CD4-positive, alpha-beta T cell treated with Interleukin-17A for 1 hour (primary cell): ENCODE measurements around the gene UGGT2.
"Not testable (repeated sequence)": the region's sequence is repeated elsewhere in the genome, so short reads cannot be mapped to it uniquely, and the experiment has no call there.

Experiments used
- DNase-seq: peaks from one replicate; pipeline ENCODE4 v3.0.0-alpha.2; 2020

Gene UGGT2

DNA sequence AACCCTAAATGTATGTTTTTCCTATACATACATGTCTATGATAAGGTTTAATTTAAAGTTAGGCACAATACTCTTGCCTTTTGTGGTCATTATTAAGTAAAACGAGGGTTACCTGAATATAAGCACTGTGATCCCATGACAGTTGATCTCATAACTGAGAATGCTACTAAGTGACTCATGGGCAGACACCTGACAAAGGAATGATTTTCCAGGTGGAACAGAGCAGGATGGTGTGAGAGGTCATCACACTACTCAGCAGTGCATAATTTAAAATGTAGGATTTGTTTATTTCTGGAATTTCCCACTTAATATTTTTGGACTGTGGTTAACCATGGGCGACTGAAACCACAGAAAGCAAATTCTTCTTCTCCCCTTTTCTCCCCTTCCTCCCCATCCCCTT, 178.9 kb downstream of the UGGT2 start:
- no peak for DNase-seq

DNA sequence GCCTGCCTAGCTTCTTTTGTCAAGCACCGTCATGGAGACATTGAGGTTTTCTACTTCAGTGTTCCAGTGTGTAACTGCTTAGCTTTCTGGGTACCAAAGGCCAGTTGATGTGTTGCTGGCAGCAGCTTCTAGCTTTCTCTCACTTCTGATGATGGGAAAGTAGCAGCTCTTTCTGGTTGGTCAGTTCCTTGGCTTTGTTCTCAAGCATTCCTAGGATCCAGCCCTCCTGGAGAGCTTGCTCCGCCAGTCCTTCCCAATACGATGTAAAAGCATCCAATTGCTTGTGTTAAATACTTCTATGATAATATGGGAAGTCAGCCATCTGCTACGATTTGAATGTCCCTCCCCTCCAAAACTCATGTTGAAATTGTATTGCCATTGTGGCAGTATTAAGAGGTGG, 182.8 kb downstream of the UGGT2 start:
- DNase-seq, result no peak

DNA sequence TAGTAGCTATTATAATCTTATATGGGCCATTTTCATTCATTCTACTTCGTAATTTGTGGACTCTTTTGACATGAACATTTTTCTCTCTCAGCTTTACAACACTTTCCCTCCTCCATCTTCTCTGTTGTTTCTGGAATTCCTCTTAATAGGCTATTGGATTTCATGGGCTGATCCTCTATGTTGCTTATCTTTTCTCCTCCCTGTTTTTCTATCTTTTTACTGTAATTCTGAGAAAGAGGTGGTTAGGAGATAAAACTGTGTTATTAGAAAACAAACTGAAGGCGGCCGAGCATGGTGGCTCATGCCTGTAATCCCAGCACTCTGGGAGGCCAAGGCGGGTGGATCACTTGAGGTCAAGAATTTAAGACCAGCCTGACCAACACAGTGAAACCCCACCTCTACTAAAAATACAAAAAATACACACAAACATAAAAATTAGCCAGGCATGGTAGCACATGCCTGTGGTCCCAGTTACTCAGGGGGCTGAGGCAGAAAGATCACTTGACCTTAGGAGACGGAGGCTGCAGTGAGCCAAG, 188.1 kb downstream of the UGGT2 start:
- DNase-seq, result no peak

DNA sequence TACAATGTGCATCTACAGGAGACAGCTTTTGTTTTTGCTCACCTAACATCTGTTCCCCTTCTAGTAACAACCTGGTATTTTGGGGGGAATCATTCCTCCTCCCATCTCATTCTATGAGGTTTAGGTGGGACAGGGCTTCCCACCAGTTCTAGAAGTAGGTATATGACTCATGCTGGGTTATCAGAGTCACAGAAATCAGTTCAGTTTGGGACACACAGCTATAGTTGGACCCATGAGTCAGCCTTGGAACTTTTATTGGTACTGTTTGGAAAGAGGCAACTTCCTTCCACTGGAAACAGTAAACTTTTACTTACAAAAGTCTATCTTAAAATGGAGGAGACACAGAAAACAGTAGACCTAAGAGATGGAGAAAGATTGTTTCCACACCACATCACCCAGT, 190.8 kb downstream of the UGGT2 start:
- DNase-seq, result no peak

DNA sequence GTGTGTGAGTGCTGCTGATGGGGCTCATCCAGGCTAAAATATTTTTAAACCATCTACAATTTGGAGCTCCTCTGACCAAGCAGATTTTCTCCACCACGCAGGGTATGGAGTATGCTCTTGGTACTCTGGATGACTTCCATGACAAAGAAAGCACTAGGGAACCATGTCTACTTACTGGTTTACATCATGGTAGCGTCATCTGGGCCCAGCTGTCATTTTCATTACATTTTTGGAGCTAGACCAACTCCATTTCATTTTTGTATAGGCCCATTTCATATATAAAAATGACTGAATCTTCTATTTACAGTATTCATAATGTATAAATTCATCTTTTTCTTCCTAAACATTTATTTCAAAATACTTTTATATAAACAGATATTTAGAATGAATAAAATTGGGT, 191.9 kb downstream of the UGGT2 start:
- no peak for DNase-seq

DNA sequence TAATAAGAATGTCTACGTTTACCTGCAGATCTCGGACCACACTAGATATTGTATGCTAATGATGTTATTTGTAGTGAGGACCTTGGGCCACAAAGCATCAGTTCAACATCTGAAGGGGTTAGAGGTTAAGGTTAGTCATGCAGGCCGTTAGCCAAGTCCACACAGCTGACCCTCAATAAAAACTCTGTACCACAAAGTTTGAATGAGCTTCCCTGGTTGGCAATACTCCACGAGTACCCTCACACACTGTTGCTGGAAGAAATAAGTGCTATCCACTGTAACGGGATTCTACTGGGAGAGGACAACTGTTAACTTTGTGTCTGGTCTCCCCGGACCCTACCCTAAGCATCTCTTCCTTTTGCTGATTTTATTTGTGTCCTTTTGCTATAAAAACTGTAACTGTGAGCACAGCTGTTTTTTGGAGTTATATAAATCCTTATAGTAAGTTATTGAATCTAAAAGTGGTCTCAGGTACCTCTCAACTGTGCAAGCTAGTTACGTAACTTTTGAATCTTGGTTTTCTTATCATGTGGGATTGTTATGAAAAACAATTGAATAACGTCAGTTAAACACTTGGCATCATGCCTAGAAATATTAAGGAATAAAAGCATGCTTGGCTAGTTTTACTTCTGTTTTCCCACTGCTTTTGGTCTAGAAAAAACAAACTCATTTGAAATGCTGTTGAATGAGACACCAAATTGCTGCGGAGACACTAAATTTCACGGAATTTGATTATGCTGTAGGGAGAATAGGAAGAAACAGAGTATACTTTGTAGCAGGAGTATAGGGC, 194.7 kb downstream of the UGGT2 start:
- no peak for DNase-seq

DNA sequence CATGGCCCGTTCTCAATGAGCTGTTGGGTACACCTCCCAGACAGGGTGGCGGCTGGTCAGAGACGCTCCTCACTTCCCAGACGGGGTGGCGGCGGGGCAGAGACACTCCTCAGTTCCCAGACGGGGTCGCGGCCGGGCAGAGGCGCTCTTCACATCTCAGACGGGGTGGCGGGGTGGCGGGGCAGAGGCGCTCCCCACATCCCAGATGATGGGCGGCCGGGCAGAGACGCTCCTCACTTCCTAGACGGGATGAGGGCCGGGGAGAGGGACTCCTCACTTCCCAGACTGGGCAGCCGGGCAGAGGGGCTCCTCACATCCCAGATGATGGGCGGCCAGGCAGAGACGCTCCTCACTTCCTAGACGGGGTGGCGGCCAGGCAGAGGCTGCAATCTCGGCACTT, 207.5 kb downstream of the UGGT2 start:
- not testable (repeated sequence) for DNase-seq

DNA sequence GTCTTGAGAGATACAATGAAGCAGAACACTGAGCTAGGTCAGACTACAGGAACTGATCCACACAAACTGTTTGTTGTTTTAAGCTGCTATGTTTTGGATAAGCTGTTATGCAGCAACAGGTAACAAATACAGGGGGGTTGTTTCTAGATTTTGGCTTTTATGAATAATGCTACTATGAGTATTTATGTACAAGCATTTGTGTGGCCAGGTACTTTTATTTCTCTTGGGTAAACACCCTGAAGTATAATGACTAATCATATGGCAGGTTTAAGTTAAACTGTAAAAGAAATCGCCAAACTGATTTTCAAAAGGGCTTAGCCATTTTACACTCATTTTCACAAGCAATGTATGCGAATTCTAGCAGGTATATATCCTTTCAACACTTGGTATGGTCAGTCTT, 210.3 kb downstream of the UGGT2 start:
- DNase-seq, result no peak

DNA sequence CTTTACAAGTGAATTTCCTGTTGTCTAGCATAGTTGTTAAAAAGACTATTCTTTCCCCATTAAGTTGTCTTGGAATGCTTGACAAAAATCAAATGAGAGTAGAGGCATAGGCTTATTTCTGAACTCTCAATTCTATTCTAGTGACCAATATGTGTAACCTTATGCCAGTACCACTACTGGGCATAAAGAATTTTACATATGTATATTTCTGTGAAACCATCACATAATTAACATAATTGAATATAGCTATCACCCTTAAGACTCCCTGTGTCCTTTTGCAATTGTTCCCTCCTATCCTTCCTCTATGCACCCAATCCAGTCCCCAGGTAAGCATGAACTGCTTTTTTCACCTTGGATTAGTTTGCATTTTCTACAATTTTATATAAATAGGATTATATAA, 211.3 kb downstream of the UGGT2 start:
- no peak for DNase-seq

DNA sequence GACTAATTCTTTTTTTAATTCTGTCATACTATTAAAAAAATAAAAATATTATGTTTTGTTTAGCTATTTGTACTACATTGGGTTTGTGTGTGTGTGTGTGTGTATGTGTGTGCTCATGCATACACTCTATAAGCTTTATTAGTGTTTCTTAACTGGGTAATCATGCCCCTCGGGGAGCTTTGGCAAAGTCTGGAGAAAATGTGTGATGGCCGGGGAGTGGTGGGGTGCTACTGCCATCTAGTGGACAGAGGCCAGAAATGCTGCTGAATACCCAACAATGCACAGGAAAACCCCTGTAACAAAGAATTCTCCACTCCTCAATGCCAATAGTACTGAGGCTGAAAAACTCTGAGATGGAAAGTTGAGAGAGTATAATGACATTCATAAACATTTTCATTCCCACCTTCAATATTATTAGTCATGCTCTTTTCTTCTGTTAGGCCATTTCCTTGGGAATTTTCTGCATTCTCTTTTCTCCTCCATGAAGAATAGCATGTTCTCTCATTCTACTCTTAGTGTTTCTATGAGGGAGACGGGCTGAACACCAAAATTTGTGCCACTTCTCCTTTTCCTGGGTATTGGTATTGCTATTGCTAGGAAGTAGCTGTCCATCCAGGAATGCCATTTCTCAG, 219.0 kb downstream of the UGGT2 start:
- DNase-seq, result peak; percentile 71

DNA sequence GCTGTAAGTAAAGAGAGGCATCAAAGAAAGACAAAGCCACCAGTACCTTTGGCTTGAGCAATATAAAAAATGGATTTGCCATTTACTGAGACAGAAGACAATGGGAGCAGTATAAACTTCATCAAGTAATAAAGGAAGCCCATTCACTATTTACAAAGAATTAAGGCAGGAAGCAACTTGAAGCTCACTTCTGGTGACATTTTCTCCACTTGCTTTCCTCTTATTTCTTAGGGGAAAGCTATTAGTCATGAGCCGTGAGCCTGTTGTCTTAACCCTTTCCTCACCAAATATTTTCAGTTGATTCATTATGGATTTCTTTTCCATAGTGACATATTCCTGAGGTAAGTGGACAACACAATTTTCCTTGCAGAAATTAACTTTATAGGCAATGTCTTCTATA, 219.5 kb downstream of the UGGT2 start:
- DNase-seq, result no peak

DNA sequence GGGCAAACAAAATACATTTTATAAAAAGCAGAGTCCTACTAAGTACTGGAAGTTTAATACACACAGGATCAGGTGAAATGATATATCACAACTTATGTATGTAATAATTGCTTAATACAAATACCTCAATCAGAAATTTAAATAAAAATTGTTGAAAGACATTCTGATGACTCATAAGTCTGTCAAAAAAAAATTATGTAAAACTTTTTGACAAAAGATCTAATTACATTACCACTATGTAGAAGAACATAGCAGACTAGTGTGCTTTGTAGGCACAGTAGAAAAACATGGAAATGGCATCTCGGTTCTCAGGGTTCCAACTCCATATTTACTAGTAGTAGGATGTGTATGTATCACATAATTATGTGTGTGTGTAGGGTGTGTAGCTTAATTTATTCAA, 220.1 kb downstream of the UGGT2 start:
- DNase-seq, result no peak

DNA sequence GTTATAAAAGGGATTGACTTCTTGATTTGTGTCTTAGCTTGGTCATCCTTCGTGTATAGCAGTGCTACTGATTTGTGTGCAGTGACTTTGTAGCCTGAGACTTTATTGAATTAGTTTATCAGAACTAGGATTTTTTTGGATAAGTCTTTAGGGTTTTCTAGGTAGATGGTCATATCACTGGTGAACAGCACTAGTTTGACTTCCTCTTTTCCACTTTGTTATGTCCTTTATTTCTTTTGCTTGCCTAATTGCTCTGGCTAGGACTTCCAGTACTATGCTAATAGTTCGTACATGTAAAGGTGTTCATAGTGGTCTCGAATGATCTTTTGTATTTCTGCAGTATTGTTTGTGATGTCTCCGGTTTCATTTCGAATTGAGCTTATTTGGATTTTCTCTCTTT, 230.9 kb downstream of the UGGT2 start:
- no peak for DNase-seq

DNA sequence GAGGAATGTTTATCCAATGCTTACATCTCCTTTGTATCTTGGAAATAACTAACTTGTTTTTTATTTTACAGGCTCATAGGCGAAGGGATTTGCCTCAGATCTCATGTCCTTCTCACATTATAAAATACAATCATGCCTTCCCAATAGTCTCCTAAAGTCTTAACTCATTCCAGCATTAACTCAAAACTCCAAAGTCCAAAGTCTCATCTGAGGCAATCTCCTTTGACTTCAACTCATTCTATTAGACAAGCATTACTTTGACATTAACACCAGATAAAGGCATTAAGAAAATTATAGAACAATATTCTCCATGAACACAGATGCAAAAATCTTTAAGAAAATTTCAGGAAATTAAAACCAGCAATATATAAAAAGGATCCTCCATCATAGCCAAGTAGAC, 238.7 kb downstream of the UGGT2 start:
- no peak for DNase-seq

DNA sequence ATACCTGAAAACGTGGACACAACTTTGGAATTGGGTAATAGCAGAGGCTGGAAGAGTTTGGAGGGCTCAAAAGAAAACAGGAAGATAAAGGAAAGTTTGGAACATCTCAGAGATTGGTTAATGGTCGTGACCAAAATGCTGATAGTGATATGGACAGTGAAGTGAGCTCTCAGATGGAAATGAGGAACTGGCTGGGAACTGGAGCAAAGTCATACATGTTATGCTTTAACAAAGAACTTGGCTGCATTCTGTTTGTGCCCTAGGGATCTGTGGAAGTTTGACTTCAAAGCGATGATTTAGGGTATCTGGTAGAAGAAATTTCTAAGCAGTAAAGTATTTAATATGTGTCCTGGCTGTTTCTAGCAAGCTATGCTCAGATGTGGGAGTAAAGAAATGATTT, 240.1 kb downstream of the UGGT2 start:
- no peak for DNase-seq

DNA sequence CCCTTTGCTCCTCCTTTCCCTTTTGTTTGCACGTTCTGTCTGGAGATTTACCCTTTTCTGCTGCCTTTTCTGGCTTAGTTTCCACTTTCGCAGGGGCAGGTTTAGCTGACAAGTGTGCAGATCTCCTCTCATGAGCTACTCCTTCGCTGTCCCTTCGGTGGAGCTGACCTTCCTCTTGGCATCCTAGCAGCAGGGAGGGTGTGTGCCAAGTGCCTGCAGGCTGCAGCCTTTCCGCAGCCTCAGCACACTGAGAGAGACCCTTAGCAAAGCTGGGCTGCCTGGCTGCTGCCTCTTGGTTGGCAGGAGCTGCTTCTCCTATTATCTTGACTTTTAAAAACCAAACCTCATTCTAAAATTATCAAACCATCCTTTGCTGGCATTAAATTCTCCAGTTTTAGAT, 243.8 kb downstream of the UGGT2 start:
- no peak for DNase-seq

DNA sequence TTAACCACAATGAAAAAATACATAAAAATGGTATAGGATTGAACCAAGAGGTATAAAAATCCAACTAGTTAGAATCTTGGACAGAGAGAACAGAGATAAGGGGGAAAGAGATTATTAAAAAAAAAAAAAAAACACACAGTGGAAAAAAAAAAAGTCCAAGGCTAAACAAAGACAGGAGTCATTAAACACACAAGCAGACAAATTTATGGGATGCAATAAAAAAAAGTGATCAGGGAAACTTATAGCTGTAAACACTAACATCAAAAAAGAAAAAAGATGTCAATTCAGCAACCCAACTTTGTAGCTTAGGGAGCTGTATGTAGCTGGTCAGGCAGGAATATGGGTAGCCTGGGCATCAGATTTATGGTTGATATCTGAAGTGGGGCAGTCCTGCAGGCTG, 247.3 kb downstream of the UGGT2 start:
- DNase-seq, result no peak

DNA sequence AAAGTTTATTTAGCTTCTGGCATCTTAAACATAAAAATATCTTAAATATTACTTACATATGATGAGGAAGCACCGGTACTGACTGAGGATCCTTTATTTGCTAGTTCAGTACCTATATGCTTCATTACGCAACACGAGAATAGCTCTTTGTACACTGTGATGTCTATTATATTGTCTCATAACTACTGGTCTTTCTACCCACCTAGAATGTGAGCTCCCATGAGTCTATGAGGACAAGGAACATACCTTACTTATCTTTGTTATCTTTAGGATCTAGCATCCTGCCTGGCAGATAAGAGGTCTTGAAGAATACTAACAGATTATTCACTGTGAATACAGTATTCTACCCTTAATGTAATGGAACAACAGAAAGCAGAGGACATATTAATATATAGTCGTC, 251.4 kb downstream of the UGGT2 start:
- DNase-seq, result no peak

DNA sequence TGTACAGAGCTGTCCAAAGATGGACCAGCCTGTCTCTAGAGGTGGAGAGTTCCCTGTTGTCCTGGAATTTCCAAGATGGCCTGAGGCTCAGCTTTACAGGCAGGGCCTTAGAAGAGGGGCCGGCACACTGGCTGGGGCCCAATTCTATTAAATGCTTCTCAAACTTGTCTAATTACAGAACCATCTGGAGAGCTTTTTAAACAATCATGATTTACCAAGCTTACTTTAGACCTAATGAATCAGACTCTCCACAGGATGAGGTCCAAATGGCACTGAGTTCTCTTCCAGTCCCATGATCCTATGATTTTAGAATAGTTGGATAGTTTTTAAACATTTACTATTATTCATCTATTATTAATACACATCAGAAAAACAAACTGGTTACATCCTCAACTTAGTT, 252.8 kb downstream of the UGGT2 start:
- no peak for DNase-seq

DNA sequence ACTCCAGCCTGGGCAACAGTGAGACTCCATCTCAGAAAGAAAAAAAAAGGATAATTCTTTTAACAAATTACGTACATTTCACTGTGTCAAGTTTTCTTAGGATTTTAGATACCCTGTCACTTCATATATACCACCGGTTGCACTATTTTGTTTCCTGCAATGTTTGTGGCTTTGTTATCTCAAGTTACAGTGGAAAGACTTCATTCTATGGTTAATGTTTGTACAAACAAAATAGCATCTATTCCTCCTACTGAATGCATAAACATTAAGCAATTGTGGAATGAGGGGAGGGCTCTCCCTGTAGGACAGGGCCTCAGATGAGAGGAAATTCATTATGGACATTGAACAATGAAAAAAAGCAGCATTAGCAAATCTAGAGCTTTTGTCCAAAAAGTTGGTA, 256.2 kb downstream of the UGGT2 start:
- DNase-seq, result no peak

DNA sequence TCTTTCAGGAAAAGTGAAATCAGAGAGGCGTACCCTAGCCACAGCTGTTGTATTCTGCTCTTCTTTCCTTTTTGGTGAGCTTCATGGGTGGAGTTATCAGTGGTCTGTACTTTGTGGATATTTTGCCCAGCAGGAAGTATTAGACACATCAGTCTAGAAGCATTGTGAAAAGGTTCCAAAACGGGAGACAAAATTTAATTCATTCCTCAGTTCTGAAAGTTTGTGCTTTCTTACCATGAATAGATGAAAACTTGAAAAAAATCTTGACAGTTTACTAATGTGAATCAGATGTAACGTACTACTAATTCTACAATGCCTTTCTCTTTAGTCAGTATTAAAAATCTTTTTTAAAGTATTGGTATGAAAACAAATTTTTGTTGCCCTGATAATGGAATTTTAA, 259.4 kb downstream of the UGGT2 start:
- DNase-seq, result no peak

DNA sequence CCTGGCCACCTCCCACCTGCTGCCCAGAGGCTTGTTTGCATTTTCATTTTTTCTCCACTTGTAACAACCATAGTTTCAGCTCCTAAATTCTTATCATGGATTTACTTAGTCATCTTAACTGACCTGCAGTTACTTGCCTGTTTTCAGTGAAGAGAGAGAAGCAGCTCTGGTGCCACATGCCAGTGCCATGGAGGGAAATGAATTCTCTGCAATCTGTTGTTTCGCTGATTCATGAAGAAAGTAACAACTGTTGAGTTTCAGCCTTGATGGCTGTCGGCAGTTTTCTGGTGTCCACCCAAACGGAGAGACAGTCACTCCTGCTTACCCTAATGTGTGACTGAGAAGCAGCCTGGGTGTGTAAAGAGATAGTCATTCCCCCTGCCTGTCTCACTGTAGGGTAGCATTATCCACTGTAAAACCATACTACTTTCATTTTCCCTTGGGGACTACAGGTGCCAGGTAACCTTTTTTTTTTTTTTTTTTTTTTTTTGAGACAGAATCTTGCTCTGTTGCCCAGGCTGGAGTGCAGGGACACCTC, 260.1 kb downstream of the UGGT2 start:
- DNase-seq, result no peak

DNA sequence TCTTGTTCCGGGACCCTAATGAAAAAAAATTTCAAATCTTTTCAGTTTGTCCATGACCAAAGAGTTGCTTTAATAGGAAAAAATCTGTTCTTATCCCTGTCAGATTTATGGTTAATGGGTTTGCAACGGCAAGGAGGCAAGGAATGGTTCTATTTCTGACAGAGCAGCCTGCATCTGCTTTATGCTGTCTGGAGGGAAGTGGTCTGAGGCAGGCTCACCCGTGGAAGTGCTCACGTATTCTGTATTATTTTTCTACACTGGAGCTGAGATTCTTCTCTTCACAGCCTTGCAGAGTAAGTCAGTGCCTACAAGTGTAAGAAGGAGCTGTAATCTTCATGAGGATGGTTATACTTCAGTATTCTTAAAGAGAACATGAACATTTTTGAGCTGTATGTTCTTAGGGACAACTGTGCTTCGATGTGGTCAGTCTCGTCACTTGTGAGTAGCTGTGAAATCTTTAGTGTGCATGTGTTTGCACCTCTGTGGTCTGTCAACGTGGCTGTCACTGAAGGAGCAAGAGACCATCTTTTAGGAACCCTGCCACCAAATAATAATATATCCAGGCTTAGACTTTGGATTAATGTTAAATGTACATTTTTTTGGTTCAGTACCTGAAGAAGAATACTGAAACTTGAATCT, 262.0 kb downstream of the UGGT2 start:
- no peak for DNase-seq

DNA sequence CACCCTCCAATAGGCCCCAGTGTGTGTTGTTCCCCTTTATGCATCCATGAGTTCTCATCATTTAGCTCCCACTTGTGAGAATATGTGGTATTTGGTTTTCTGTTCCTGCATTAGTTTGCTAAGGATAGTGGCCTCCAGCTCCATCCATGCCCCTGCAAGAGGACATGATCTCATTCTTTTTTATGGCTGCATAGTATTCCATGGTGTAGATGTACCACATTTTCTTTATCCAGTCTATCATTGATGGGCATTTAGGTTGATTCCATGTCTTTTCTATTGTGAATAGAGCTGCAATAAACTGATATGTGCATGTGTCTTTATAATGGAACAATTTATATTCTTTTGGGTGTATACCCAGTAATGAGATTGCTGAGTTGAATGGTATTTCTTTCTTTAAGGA, 263.9 kb downstream of the UGGT2 start:
- DNase-seq, result not testable (repeated sequence)
